H1 (cell line): ENCODE measurements around the gene SLC9A3. TPM values are rescaled to one million over a fixed set of nuclear protein-coding genes. Genes with fewer than 3 reads are reported as not detected.

Experiments
- EP300 ChIP-seq, 2 experiments: IDR thresholded peaks; 1 replicate in 1 of 2; 2 replicates in 1 of 2; pipeline ENCODE4 v1.6.1; 2011 to 2012; ENCODE audit warnings: low read depth in 2 of 2, low read length in 2 of 2, mild to moderate bottlenecking in 2 of 2, borderline replicate concordance in 1 of 2, inconsistent platforms in 1 of 2, moderate library complexity in 1 of 2
- KDM1A ChIP-seq: fragments of 200-600, 300-600 bp; sonication (generic); IDR thresholded peaks from 2 replicates; pipeline ENCODE4 v1.7.1; 2016; ENCODE audit warnings: mild to moderate bottlenecking, low read length, borderline replicate concordance
- polyA plus RNA-seq, 7 experiments: library from polyadenylated mRNA; depleted of rRNA in 3 of 7; stranded (reverse) in 5 of 7; unstranded in 2 of 7; fragments of >200 nt in 5 of 7; fragments of 200-250 nt in 2 of 7; gene quantifications; 1 replicate in 5 of 7; 2 replicates in 1 of 7; 4 replicates in 1 of 7; pipeline versions ENCODE4 v1.2.1 to v1.2.3, GENCODE V29; 2011 to 2013; ENCODE audit warnings: missing spikeins in 2 of 7, mixed read lengths in 2 of 7
- total RNA-seq: library from RNA; stranded (reverse); fragmentation: NEBNext Ultra II Directional; extraction: Animal tissue kit (Norgen Biotek cat#: 25700); gene quantifications from 2 replicates; pipeline ENCODE4 v1.2.1, GENCODE V29; 2021

The SLC9A3 gene
- total and polyA plus RNA-seq, 2 of the 8 experiments (the other 6 are each of a cell fraction or from before 2014, with no cell fraction given): 0.95 to 1.0 TPM

GRCh38 chr5:520850-521226 lies 3.4 kb downstream of the SLC9A3 start (continued):
- TF ChIP-seq KDM1A (no peak), EP300 (IDR thresholded peaks at IDR 0.05; ENCODE audit: borderline replicate concordance in 1 of 2, low read depth in 2 of 2, low read length in 2 of 2) (no peak)
